HS-5 (cell line): Measurements from ENCODE around the gene RASGEF1C.

Experiments used
- DNase-seq: peaks from one replicate; pipeline ENCODE4 v3.0.0-alpha.2; 2012; ENCODE audit warnings: low read depth

RASGEF1C gene

GRCh38 chr5:180119031-180119902 lies 89.7 kb downstream of the RASGEF1C start:
- no peak for DNase-seq

- no peak for DNase-seq
Measured at GRCh38 chr5:180118391-180118791, 90.6 kb downstream of the RASGEF1C start.

GRCh38 chr5:180117000-180117725 lies 91.8 kb downstream of the RASGEF1C start:
- no peak for DNase-seq

- DNase-seq, result no peak
Measured at GRCh38 chr5:180116077-180116999, 92.7 kb downstream of the RASGEF1C start.

- DNase-seq, result no peak
Measured at GRCh38 chr5:180115326-180116076, 93.5 kb downstream of the RASGEF1C start.

- DNase-seq, result no peak
Measured at GRCh38 chr5:180114304-180115003, 94.6 kb downstream of the RASGEF1C start.

- no peak for DNase-seq
Measured at GRCh38 chr5:180113660-180114303, 95.2 kb downstream of the RASGEF1C start.

GRCh38 chr5:180112181-180112861 lies 96.7 kb downstream of the RASGEF1C start:
- no peak for DNase-seq

- no peak for DNase-seq
Measured at GRCh38 chr5:180111273-180112002, 97.6 kb downstream of the RASGEF1C start.

GRCh38 chr5:180109920-180110319 lies 99.1 kb downstream of the RASGEF1C start:
- no peak for DNase-seq

- no peak for DNase-seq
Measured at GRCh38 chr5:180107005-180107404, 102.0 kb downstream of the RASGEF1C start.

GRCh38 chr5:180105827-180106312 lies 103.1 kb downstream of the RASGEF1C start:
- DNase-seq, result no peak

GRCh38 chr5:180104168-180104530 lies 104.9 kb downstream of the RASGEF1C start:
- no peak for DNase-seq

- no peak for DNase-seq
Measured at GRCh38 chr5:180103487-180104167, 105.4 kb downstream of the RASGEF1C start.

- no peak for DNase-seq
Measured at GRCh38 chr5:180102636-180103035, 106.4 kb downstream of the RASGEF1C start.

GRCh38 chr5:180101451-180102105 lies 107.4 kb downstream of the RASGEF1C start:
- DNase-seq, result no peak

GRCh38 chr5:180100621-180101450 lies 108.2 kb downstream of the RASGEF1C start:
- DNase-seq, result no peak
